Measurements from ENCODE around the gene SERPINA3.
"Not testable (repeated sequence)": the region's sequence is repeated elsewhere in the genome, so short reads cannot be mapped to it uniquely, and the experiment has no call there.

Gene SERPINA3

DNA sequence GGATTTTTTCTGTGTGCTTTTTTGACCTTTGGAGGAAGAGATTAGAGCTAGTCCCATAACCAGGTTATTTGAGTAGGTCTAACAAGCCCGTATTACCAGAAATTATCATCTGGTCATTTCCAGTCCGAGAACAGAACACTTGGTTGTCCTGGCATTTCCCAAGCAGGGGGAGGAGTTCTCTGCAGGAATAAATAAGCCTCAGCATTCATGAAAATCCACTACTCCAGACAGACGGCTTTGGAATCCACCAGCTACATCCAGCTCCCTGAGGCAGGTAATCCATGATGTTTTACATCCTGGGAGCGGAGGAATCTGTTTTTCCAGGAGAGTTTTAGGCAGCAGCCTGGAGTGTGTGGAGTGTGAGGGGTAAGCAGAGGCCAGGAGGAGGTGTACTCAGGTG lies at the start of gene SERPINA3:
TSS of gene SERPINA3 (plus strand) at position 218 of the 400 bp plus-strand sequence. CDS start 2,051 bp downstream, outside the sequence.
- no peak for DNase-seq (ENCODE audit: low read depth)

- no peak for DNase-seq (ENCODE audit: low read depth)
Measured at GRCh38 chr14:94562941-94563883, 49.0 kb upstream of the SERPINA3 start.

- no peak for DNase-seq (ENCODE audit: low read depth)
Measured at GRCh38 chr14:94564381-94564780, 47.8 kb upstream of the SERPINA3 start.

DNA sequence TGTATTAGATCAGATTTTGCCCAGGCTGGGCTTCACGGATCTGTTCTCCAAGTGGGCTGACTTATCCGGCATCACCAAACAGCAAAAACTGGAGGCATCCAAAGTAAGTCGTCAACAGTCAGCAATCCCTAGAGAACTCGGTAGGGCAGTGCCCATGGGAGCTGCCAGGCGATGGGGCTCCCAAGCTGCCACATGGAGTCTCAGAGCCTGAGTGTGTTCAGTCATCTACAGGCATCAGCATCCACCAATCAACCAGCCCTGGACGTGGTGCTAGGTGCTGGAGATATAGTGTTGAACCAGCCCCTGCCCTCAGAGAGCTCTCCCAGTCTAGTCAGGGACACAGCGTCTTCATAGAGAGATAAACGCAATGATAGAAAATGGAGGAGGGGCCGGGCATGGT lies 44.0 kb upstream of the SERPINA3 start:
- no peak for DNase-seq (ENCODE audit: low read depth)

DNA sequence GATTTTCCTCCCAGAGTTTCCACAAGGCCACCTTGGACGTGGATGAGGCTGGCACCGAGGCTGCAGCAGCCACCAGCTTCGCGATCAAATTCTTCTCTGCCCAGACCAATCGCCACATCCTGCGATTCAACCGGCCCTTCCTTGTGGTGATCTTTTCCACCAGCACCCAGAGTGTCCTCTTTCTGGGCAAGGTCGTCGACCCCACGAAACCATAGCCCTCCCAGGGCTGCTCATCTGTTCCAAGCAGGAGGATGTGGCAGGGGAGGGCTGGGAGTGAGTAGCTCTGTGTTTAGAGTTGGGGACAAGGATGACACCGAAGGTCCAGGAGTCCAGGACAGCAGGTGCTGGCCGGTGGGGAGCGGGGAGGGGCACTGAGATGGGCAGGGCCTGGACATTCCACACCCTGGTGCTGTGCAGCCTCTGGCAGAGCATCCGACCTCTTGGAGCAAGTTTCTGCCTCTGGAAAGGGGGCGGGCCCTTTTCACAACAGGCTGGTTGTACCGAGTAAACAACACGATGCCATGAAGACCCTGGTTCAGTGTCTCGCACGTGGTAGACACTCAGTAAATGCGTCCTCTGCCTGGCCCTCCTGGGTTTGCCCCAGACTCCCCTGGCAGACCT lies 42.7 kb upstream of the SERPINA3 start:
- no peak for DNase-seq (ENCODE audit: low read depth)

DNA sequence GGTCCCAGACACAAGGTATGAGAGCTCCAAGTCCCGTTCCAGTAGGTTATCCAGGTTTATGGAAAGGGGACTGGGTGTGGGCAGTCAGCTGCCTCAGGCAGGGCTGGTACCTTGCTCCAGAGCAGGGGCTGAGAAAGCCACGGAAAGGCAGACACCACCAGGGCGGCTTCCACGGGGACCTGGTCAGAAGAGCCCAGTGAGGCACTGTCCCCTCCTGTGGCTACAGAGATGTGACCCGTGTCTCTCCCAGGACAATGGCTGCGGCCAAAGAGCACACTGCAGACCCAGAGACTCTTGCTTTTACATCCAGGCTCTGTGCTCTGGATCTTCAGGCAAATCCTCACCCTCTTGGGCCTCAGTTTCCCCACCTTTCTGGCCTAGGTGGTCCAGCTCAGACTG lies 42.2 kb upstream of the SERPINA3 start:
- DNase-seq (ENCODE audit: low read depth): no peak

DNA sequence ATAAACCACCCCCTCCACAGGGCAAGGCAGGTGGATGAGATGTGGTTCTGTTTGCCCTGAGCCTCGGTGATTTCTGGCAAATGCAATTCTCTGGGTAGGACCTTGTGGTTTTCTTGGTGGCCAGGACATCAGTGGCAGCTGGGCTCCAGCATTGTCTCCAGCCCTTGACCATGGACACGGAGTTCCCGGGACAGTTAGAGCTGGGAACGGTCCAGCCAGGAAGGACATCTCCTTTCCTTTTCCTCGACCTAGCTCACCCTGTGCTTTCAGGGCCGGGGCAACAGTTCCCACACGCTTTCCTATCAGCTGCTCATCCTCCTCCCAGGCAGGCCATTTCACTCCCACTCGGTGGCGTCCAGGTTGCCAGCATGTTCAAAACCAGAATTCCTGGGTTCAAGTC lies 41.8 kb upstream of the SERPINA3 start:
- DNase-seq (ENCODE audit: low read depth): no peak

- DNase-seq (ENCODE audit: low read depth): no peak
Measured at GRCh38 chr14:94571395-94571794, 40.8 kb upstream of the SERPINA3 start.

DNA sequence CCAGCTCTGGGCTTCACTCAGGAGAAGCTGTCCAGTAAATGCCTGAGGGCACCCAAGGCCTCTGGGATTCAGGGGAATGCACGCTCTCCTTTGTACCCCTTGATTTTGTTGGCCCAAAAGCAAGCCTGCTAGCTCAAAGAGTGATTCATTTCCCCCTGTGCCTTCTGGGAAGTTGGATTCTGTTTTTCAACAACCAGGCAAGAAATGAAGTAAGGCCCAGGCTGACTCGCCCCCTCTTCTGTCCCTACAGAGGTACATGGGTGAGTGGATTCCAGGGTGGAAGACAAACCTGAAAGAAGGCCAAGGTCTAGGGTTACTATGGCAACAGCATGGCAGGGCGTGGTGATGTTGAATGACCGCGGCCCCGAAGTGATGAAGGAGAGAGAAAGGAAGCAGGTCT lies 40.2 kb upstream of the SERPINA3 start:
- no peak for DNase-seq (ENCODE audit: low read depth)

DNA sequence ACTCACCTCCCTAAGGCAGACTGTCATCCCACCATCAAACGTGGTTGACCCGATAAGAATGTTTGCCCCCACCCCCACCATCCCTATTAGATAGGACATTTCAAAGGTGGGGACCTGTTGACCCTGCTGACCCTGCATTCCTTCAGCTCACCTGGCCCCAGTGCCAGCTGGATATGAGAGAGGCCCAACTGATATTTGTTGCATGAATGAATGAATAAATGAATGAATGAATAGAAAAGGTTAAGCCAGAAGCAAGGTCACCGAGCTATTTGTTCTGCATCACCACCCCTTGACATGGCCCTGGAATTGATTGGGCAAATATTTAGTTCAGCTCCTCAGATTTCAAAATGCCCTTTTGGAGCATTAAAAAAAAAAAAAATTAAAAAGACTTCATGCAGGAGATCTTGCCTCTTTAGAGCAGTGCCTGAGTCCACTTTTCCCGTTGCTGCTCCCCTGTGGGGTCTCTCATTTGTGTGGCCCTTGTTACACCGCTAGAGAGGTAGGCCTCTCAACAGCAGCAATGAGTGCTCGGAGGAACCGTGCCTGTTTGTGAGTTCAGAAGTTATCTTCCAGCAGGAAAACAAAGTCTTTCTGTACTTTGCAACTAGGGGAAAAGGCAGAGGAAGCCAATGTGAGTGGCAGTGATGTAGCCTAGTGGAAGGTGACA lies 39.4 kb upstream of the SERPINA3 start:
- DNase-seq (ENCODE audit: low read depth): no peak

- DNase-seq (ENCODE audit: low read depth): no peak
Measured at GRCh38 chr14:94573475-94574277, 38.5 kb upstream of the SERPINA3 start.

DNA sequence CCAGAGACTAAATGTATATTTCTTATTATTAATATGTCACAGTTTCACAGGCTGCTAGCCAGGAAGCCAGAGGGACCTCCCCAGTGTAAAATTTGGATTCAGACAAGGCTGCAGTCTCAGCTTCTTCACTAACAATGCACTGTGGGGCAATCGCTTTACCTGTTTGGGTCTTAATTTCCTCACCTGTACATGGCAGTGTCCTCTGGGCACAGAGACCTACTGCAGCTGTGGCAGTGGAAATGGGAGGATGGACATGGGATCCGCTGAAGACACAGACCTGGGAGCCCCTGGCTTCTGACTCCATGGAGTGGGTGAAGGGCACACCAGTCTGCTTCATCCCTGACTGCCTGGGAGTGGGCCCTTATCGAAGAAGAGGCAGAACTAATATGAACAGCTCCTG lies 37.9 kb upstream of the SERPINA3 start:
- no peak for DNase-seq (ENCODE audit: low read depth)

- no peak for DNase-seq (ENCODE audit: low read depth)
Measured at GRCh38 chr14:94575730-94576585, 36.2 kb upstream of the SERPINA3 start.

DNA sequence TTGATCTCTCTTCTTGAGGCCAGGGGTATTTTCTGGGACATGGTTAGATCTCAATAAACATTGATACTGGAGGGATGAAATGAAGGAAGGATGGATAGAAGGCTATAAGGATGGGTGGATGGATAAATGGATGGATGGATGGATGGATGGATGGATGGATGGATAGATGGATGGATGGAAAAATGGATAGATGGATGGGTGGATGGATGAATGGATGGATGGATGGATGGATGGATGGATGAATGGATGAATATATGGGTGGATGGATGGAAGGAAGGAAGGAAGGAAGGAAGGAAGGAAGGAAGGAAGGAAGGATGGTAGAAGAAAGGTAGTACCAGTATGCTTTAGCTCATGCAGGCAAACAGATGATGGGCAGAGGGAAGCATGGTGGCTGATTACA lies 34.7 kb upstream of the SERPINA3 start:
- not testable (repeated sequence) for DNase-seq (ENCODE audit: low read depth)

DNA sequence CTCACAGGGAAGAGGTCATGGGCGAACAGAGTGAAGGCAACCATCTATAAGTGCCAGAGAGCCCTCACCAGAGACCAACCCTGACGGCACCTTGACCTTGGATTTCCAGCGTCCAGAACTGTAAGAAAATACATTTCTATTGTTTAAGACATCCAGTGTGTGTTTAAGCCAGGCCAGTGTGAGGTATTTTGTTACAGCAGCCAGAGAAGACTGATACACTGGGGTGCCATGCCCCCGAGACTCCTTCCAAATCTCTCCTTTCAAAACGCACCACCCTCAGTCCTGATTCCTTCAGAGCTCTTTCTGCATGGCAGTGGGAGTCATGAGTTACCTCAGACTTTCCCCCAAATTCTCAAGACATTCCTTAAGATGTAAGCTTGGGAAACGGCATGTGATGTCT lies 33.5 kb upstream of the SERPINA3 start:
- no peak for DNase-seq (ENCODE audit: low read depth)

DNA sequence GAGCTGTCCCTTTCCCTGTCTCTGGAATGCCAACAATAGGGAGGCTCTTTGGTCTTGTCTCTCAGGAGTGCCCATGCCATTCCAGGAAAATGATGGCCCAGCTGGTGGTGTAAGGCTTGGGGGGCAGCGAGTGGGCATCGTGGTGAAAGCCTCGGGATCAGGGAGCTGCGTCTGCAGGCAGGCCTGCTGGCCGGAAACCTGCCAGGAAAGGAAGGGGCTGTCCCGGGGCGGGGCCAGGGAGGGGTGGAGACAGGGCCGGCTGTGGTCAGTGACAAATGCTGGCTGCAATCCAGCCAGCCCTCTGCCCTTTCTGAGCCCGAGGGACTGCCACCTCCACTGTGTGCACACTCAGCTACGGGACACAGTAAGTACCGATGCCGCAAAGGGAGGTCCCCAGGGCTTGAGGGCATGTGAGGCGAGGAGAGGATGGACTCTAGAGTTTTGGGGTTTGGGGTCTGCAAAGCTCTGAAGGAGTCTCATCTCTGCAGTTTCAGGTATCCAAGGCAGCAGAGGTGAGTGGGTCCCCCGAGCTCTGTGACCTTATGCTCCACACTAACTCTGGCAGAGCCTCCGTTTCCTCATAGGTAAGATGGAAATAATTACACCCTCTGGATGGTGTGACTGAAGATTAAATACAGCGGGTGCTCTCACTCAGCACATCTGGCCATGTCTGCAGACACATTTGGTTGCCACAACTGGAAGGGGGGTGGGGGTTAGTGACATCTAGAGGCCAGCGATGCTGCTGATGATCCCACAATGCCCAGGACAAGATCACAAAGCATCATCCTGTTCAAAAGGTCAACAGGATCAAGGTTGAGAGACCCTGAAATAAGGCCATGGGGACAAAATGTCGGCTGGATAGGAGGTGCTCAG lies 30.8 kb upstream of the SERPINA3 start, which contains the start of gene SERPINA5:
TSS of gene SERPINA5 (plus strand) at position 300 of the 873 bp plus-strand sequence. CDS start 5,937 bp downstream, outside the sequence.
- no peak for DNase-seq (ENCODE audit: low read depth)

DNA sequence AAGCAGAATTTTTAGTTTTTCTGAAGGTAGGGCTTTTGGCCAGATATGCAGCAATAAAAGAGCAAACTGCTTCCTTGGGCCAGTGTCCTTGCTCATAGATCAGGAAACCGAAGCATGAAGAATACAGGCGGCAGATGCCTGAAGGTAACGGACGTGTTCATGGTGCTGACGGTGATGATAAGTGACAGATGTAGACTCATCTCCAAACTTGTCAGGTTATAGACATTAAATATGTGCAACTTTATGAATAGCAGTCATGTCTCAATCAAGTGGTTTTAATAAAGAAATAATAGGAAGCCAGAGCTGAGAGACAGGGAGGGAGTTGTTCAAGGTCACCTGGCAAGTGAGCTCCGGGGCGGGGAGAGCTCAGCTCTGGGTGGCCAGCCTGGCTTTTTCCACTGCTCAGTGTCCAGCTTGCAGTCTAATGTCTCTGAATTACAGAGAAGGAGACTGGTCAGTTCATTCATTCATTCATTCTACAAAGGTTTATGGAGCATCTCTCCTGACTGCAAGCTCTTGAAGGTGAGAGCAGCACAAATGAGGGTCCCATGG lies 29.9 kb upstream of the SERPINA3 start:
- no peak for DNase-seq (ENCODE audit: low read depth)

DNA sequence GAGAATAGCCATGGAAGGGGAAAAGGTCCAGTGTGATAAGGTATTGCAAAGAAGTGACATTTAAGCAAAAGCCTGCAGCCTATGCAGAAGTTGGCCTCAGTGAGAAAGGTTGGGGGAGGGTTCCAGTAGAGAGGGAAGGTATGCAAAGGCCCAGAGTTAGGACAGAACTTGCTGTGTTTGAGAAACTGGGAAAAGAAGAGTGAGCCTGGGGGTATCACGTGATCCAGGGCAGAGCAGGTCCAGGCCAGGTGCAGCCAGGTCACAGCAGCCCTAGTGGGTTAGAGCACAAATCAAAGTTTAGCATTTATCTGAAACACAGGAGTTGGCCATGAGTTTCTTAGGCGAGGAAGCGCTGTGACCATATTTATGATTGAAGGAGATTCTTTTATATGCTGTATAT lies 29.3 kb upstream of the SERPINA3 start:
- no peak for DNase-seq (ENCODE audit: low read depth)

- DNase-seq (ENCODE audit: low read depth): no peak
Measured at GRCh38 chr14:94583557-94583956, 28.6 kb upstream of the SERPINA3 start.
